PFSK-1 (cell line): ENCODE data around the gene TLCD3B.

Experiments used
- FOXP2 ChIP-seq: optimal IDR thresholded peaks from 2 replicates; pipeline ENCODE3; 2011; ENCODE audit warnings: borderline replicate concordance, control low read depth, inconsistent platforms; ENCODE audit not compliant: insufficient read depth; ENCODE audit errors: extremely low read length, extremely low read depth
- POLR2AphosphoS5 ChIP-seq: IDR thresholded peaks from 2 replicates; pipeline ENCODE4 v1.6.1; 2012; ENCODE audit warnings: low read depth, mild to moderate bottlenecking, control low read depth, low read length, moderate library complexity
- REST ChIP-seq, 2 experiments: IDR thresholded peaks; 2 replicates each; pipeline versions ENCODE4 v1.6.1 to v1.8.0; 2011 to 2012; ENCODE audit warnings: low read depth in 2 of 2, low read length in 2 of 2, control low read depth in 1 of 2, inconsistent platforms in 1 of 2, mild to moderate bottlenecking in 1 of 2, moderate library complexity in 1 of 2; ENCODE audit not compliant: insufficient read depth in 1 of 2
- SIN3A ChIP-seq: IDR thresholded peaks from 2 replicates; pipeline ENCODE4 v1.6.1; 2012; ENCODE audit warnings: mild to moderate bottlenecking, low read length, moderate library complexity, borderline replicate concordance; ENCODE audit not compliant: insufficient read depth
- TAF1 ChIP-seq: IDR thresholded peaks from 2 replicates; pipeline ENCODE4 v1.6.1; 2012; ENCODE audit warnings: low read length, control low read depth, borderline replicate concordance; ENCODE audit not compliant: insufficient read depth

TLCD3B gene

DNA sequence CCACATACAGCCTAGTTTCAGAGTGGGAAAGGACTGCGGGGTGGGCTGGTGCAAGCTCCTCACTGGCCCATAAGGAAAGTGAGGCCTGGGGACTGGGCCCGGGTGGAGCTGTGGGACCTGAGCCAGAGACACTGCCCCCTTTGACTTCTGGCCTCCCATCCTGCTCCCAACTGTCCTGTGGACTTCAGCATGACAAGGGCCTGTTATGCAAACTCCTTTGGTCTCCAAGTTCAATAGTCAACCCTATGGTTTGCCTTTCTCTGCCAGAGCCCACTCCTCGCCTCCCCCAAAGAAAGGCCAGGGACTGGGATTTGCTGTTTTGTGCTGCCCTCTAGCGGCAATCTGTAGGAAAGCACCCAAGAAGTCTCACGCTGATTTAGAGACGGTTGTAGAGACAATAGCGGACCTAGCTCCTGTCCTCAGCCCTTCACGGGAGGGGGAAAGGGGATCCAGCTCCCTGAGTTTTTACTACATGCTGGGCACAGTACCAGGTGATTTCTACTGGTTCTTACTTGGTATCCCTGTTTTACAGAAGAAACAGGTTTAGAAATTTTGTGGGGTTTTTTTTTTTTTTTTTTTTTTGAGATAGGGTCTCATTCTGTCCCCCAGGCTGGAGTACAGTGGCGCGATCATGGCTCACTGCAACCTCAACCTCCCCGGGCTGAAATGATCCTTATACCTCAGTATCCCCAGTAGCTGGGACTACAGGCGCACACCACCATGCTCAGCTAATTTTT, 1.2 kb upstream of the TLCD3B start:
- TF ChIP-seq SIN3A (no peak), POLR2AphosphoS5 (no peak), REST (IDR thresholded peaks at IDR 0.05; ENCODE audit: insufficient read depth in 1 of 2, low read depth in 2 of 2, low read length in 2 of 2) (peak in 1 of 2 experiments; percentile 47; a peak in 1 of 4 replicates), FOXP2 (no peak), TAF1 (no peak)

GRCh38 chr16:30031477-30031918, 427 bp upstream of the TLCD3B start:
- TF ChIP-seq FOXP2: no peak
- no peak for TF ChIP-seq REST (IDR thresholded peaks at IDR 0.05; ENCODE audit: insufficient read depth in 1 of 2, low read depth in 2 of 2, low read length in 2 of 2)
- no peak for TF ChIP-seq TAF1
- no peak for TF ChIP-seq SIN3A

DNA sequence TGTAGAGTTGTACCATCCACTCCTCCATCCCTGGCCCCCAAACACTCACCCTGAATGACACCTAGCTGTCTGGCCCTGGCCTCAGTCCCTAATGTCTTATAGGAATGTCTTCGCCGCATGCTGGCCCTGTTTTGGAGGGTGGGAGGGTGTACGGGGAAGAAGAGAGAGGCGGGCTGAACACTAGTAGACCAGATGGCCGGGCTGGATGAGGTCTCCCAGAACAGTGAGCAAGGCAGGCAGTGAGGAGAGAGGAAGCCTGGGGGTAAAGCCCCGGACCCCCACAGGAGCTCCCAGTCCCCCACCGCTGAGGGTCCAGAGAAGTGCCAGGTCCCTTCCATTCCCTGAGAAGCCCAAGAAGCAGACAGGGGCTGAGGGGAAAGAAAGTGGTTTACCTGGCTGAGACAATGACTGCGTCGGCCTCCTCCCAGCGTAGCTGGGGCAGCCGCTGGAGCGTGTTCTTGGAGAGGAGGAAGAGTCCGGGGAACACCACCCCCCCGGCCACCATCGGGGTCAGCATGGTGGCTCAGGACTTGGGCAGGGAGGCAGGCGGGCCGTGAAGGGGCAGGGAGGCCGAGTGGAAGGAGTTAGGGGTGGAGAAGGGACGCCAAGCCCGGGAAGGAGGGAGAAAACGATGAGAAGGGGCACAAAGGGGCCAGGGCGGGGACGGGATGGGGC, 923 bp downstream of the TLCD3B start:
- no peak for TF ChIP-seq REST (IDR thresholded peaks at IDR 0.05; ENCODE audit: insufficient read depth in 1 of 2, low read depth in 2 of 2, low read length in 2 of 2)
- no peak for TF ChIP-seq SIN3A
- TF ChIP-seq FOXP2: no peak
- TF ChIP-seq TAF1: no peak
- no peak for TF ChIP-seq POLR2AphosphoS5

- TF ChIP-seq POLR2AphosphoS5 (no peak), FOXP2 (no peak), TAF1 (no peak), SIN3A (no peak), REST (IDR thresholded peaks at IDR 0.05; ENCODE audit: insufficient read depth in 1 of 2, low read depth in 2 of 2, low read length in 2 of 2) (peak; percentile 94 to 98)
Measured at GRCh38 chr16:30028438-30029076, 2.5 kb downstream of the TLCD3B start.
